ENCODE data around the gene SEMA4D. TPM values are rescaled to one million over a fixed set of nuclear protein-coding genes. Genes with fewer than 3 reads are reported as not detected.

SEMA4D gene
- total and polyA plus RNA-seq, 2 experiments from 2014 or later, result 9.4 to 10.4 TPM

DNA sequence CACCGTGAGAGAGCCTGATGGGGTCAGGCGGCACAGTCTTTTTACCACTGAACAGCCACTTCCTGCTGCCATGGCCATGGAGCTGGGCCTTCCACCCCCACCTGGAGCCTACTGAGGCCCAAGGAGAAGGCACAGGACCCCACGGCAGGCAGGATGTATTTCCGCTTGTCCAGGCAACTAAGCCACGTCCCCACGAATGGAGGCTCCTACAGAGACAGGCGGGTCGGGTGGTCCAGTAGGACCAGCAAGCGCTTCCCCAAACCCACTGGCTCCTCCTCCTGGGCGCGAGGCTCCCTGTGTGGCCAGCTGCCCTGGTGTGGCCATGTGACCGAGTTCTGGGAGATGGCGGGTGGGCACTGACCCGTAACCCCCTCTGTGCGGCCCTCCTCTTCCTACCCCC lies 113.1 kb downstream of the SEMA4D start:
- Histone ChIP-seq H3K4me2 (no peak overlapping the region), H2AFZ (no peak overlapping the region), H3K9me2 (replicated peaks; ENCODE audit: insufficient read depth) (no peaks in the 10 kb centered on the region), H3K4me3 (no peak overlapping the region), H3K4me1 (ENCODE audit: insufficient read depth) (no peaks in the 10 kb centered on the region), H3K36me3 (replicated peaks; ENCODE audit: insufficient read depth, low read depth) (no peaks in the 10 kb centered on the region), H3K9me3 (ENCODE audit: low read depth) (no peaks in the 10 kb centered on the region), H3K27ac (no peak overlapping the region), H4K20me1 (ENCODE audit: insufficient read depth, poor library complexity, severe bottlenecking) (no peaks in the 10 kb centered on the region), H3K79me2 (no peaks in the 10 kb centered on the region), H3K27me3 (no peaks in the 10 kb centered on the region)
- TF ChIP-seq EZH2 (IDR thresholded peaks at IDR 0.05; ENCODE audit: borderline replicate concordance), result no peak
- no peak for TF ChIP-seq EZH2phosphoT487 (IDR thresholded peaks at IDR 0.05; ENCODE audit: low read depth, severe bottlenecking, unreplicated experiment)
- TF ChIP-seq, protein P1, sequence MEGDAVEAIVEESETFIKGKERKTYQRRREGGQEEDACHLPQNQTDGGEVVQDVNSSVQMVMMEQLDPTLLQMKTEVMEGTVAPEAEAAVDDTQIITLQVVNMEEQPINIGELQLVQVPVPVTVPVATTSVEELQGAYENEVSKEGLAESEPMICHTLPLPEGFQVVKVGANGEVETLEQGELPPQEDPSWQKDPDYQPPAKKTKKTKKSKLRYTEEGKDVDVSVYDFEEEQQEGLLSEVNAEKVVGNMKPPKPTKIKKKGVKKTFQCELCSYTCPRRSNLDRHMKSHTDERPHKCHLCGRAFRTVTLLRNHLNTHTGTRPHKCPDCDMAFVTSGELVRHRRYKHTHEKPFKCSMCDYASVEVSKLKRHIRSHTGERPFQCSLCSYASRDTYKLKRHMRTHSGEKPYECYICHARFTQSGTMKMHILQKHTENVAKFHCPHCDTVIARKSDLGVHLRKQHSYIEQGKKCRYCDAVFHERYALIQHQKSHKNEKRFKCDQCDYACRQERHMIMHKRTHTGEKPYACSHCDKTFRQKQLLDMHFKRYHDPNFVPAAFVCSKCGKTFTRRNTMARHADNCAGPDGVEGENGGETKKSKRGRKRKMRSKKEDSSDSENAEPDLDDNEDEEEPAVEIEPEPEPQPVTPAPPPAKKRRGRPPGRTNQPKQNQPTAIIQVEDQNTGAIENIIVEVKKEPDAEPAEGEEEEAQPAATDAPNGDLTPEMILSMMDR (IDR thresholded peaks at IDR 0.05; ENCODE audit: poor library complexity), result no peak
- DNase-seq (ENCODE audit: low spot score), result no peak
- 99% methylated on average over 15 of the region's 15 CpGs for WGBS (ENCODE audit: low lambda C conversion rate, missing lambda C conversion rate)

DNA sequence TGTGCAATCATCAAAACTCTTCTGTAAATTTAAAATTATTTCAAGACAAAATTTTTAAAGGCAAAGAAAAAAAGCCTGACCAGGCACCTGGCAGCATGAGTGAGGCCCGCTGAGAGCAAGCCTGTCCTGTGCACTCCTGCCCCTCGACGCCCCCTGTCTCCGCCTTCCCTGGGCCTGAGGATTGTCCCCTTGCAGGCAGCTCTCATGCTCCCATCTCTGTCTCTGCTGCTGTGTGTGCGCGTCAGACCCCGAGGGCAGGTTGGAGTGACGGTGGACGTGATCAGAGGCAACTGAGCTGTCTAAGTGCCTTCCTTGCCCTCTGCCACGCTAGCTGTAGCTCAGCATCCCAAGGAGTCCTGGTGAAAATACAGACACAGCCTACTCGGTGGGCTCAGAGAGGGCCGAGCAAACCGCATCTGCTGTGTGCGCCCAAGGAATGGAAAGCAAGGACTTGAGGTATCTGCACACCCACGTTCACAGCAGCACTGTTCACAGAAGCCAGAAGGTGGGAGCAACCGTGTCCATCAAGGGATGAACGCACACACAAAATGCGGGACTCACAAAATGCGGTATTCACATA lies 114.1 kb downstream of the SEMA4D start:
- no peak overlapping the region for H3K27ac ChIP-seq
- no peak overlapping the region for H2AFZ ChIP-seq
- 92% methylated on average over 19 of the region's 19 CpGs for WGBS (ENCODE audit: low lambda C conversion rate, missing lambda C conversion rate)
- no peaks in the 10 kb centered on the region for H3K36me3 ChIP-seq (replicated peaks; ENCODE audit: insufficient read depth, low read depth)
- no peaks in the 10 kb centered on the region for H3K9me2 ChIP-seq (replicated peaks; ENCODE audit: insufficient read depth)
- no peaks in the 10 kb centered on the region for H3K4me1 ChIP-seq (ENCODE audit: insufficient read depth)
- no peak for DNase-seq (ENCODE audit: low spot score)
- no peak overlapping the region for H3K4me2 ChIP-seq
- TF ChIP-seq, protein P1 (IDR thresholded peaks at IDR 0.05; ENCODE audit: poor library complexity), result no peak
- TF ChIP-seq EZH2phosphoT487 (IDR thresholded peaks at IDR 0.05; ENCODE audit: low read depth, severe bottlenecking, unreplicated experiment) (no peak), EZH2 (IDR thresholded peaks at IDR 0.05; ENCODE audit: borderline replicate concordance) (no peak)
- no peaks in the 10 kb centered on the region for H3K27me3 ChIP-seq
- H3K9me3 ChIP-seq (ENCODE audit: low read depth), result no peaks in the 10 kb centered on the region
- H4K20me1 ChIP-seq (ENCODE audit: insufficient read depth, poor library complexity, severe bottlenecking), result no peaks in the 10 kb centered on the region
- H3K79me2 ChIP-seq, result no peaks in the 10 kb centered on the region
- no peak overlapping the region for H3K4me3 ChIP-seq

DNA sequence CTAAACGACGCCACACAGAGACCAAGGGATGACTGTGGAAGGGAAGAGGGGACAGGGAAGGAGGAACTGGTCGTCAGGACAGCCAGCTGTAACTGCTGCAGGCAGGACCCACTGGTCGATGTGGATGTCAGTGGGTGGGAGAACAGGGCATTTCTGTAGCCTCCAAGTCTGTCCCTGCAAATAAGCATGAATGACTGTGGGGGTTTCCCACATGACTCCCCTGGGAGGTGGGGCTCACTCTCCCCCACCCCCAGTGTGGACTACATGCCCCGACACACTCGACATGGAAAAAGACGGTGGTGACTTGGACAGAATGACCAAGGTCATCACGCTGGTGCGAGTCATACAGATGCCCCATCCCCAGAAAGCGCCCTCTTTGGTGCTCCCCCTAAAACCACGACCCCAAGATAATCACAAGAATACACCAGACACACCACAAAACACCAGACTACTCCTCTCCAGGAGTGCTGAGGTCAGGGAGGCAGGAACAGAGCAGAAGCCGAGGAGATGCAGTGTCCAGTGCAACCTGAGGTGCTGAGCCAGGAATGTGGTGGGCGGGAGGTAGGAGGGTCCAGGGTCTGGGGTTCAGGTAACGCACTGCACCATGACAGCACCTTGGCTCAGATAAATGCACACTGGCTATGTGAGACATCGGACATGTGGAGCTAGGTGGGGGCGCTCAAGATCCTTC lies 114.7 kb downstream of the SEMA4D start:
- Histone ChIP-seq H3K36me3 (replicated peaks; ENCODE audit: insufficient read depth, low read depth) (no peaks in the 10 kb centered on the region), H3K4me1 (ENCODE audit: insufficient read depth) (no peaks in the 10 kb centered on the region), H3K4me3 (no peak overlapping the region), H3K79me2 (no peaks in the 10 kb centered on the region), H3K9me3 (ENCODE audit: low read depth) (no peaks in the 10 kb centered on the region), H2AFZ (no peak overlapping the region), H3K4me2 (no peak overlapping the region), H3K9me2 (replicated peaks; ENCODE audit: insufficient read depth) (no peaks in the 10 kb centered on the region), H3K27ac (no peak overlapping the region), H3K27me3 (no peaks in the 10 kb centered on the region), H4K20me1 (ENCODE audit: insufficient read depth, poor library complexity, severe bottlenecking) (no peaks in the 10 kb centered on the region)
- WGBS (ENCODE audit: low lambda C conversion rate, missing lambda C conversion rate), result 90% methylated on average over 16 of the region's 16 CpGs
- no peak for DNase-seq (ENCODE audit: low spot score)
- TF ChIP-seq EZH2 (IDR thresholded peaks at IDR 0.05; ENCODE audit: borderline replicate concordance), result no peak
- TF ChIP-seq, protein P1 (IDR thresholded peaks at IDR 0.05; ENCODE audit: poor library complexity), result no peak
- TF ChIP-seq EZH2phosphoT487 (IDR thresholded peaks at IDR 0.05; ENCODE audit: low read depth, severe bottlenecking, unreplicated experiment), result no peak
